ENCODE measurements around the gene ADM. TPM values are rescaled to one million over a fixed set of nuclear protein-coding genes. Genes with fewer than 3 reads are reported as not detected.

The ADM gene
- total RNA-seq, 2 experiments from 2014 or later: 0.46 to 4.9 TPM

DNA sequence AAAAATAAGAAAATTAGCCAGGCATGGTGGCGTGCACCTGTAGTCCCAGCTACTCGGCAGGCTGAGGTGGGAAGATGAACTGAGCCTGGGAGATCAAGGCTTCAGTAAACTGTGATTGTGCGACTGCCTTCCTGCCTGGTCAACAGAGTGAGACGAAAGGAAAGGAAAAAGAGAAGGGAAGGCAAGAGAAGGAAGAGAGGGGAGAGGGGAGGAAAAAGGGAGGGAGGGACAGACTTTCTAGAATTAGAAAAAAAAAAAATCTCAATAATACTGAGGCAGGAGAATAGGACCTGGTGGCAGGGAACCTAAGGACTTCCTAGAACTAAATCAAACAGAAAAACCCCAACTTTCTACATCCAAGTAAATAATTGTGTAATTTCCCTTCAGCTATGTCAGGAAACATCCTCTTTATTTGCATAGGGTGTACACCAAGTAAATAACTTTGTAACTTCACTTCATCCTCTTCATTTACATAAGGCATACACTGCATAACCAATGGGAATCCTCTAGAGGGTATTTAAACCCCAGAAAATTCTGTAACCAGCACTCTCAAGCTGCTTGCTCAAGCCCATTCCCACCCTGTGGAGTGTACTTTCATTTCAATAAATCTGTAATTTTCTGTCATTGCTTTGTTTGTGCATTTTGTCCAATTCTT is 19.6 kb upstream of the ADM start:
- Histone ChIP-seq H3K4me1 (ENCODE audit: insufficient read depth, low read length, poor library complexity, severe bottlenecking) (no peaks in the 10 kb centered on the region), H3K79me2 (ENCODE audit: insufficient read depth, low read depth, low read length) (no peaks in the 10 kb centered on the region), H3K27ac (ENCODE audit: low read depth, low read length, poor library complexity, severe bottlenecking) (no peak overlapping the region), H3K4me3 (ENCODE audit: low read depth, low read length, poor library complexity, severe bottlenecking) (no peak overlapping the region), H2AFZ (ENCODE audit: low read length) (no peak overlapping the region), H3K9me3 (ENCODE audit: low read length) (no peaks in the 10 kb centered on the region), H3K4me2 (ENCODE audit: low read length) (no peak overlapping the region), H3K9me2 (ENCODE audit: insufficient read depth, low read length) (peaks cover 9% of the 10 kb centered on the region; the same call in 1 of the 2 replicates), H3K36me3 (ENCODE audit: insufficient read depth, low read length) (no peaks in the 10 kb centered on the region), H4K20me1 (ENCODE audit: insufficient read depth, low read length) (no peaks in the 10 kb centered on the region)
- BruUV-seq (replicated peaks): no TSS peak
- TF ChIP-seq, protein P1, sequence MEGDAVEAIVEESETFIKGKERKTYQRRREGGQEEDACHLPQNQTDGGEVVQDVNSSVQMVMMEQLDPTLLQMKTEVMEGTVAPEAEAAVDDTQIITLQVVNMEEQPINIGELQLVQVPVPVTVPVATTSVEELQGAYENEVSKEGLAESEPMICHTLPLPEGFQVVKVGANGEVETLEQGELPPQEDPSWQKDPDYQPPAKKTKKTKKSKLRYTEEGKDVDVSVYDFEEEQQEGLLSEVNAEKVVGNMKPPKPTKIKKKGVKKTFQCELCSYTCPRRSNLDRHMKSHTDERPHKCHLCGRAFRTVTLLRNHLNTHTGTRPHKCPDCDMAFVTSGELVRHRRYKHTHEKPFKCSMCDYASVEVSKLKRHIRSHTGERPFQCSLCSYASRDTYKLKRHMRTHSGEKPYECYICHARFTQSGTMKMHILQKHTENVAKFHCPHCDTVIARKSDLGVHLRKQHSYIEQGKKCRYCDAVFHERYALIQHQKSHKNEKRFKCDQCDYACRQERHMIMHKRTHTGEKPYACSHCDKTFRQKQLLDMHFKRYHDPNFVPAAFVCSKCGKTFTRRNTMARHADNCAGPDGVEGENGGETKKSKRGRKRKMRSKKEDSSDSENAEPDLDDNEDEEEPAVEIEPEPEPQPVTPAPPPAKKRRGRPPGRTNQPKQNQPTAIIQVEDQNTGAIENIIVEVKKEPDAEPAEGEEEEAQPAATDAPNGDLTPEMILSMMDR (conservative IDR thresholded peaks at IDR 0.05; ENCODE audit: low read length): no peak
- TF ChIP-seq EZH2phosphoT487 (IDR thresholded peaks at IDR 0.05; ENCODE audit: borderline replicate concordance, low read depth, low read length): no peak
- intact Hi-C loops (cut with micrococcal nuclease; ENCODE audit: unreplicated experiment): no loop called here
- CTCF ChIA-PET (ENCODE audit: unreplicated experiment): no interaction called here
- POLR2A ChIA-PET: interaction anchor here (1.0 kb wide), 1 partner anchor 10 kb away, joined by 3 read pairs; no protein-coding TSS in a partner anchor
- DNase-seq (ENCODE audit: low spot score): no peak

DNA sequence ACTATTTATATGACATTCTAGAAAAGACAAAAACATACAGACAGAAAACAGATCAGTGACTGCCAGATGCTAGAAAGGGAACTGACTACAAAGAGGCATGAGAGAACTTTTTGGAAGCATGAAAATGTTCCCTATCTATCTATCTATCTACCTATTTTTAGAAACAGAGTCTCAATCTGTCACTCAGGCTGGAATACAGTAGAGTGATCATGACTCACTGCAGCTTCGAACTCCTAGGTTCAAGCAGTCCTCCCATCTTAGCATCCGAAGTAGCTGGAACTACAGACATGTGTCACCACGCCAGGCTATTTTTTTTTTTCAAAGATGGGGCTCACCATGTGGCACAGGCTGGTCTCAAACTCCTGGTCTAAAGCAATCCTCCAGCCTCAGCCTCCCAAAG is 17.7 kb upstream of the ADM start:
- intact Hi-C loops (cut with micrococcal nuclease; ENCODE audit: unreplicated experiment): no loop called here
- BruUV-seq (replicated peaks): no TSS peak
- Histone ChIP-seq H4K20me1 (ENCODE audit: insufficient read depth, low read length) (no peaks in the 10 kb centered on the region), H3K36me3 (ENCODE audit: insufficient read depth, low read length) (no peaks in the 10 kb centered on the region), H3K9me2 (ENCODE audit: insufficient read depth, low read length) (peaks cover 9% of the 10 kb centered on the region; the same call in 1 of the 2 replicates), H3K79me2 (ENCODE audit: insufficient read depth, low read depth, low read length) (no peaks in the 10 kb centered on the region), H2AFZ (ENCODE audit: low read length) (no peak overlapping the region), H3K27ac (ENCODE audit: low read depth, low read length, poor library complexity, severe bottlenecking) (no peak overlapping the region), H3K4me1 (ENCODE audit: insufficient read depth, low read length, poor library complexity, severe bottlenecking) (no peaks in the 10 kb centered on the region), H3K4me3 (ENCODE audit: low read depth, low read length, poor library complexity, severe bottlenecking) (no peak overlapping the region), H3K9me3 (ENCODE audit: low read length) (no peaks in the 10 kb centered on the region), H3K4me2 (ENCODE audit: low read length) (no peak overlapping the region)
- TF ChIP-seq EZH2phosphoT487 (IDR thresholded peaks at IDR 0.05; ENCODE audit: borderline replicate concordance, low read depth, low read length): no peak
- TF ChIP-seq, protein P1 (conservative IDR thresholded peaks at IDR 0.05; ENCODE audit: low read length): no peak
- POLR2A ChIA-PET: no interaction called here
- CTCF ChIA-PET (ENCODE audit: unreplicated experiment): no interaction called here
- no peak for DNase-seq (ENCODE audit: low spot score)

Measured in OCI-LY7 (cell line).